ENCODE data around the gene GPRC5C. TPM values are rescaled to one million over a fixed set of nuclear protein-coding genes. Genes with fewer than 3 reads are reported as not detected.

The GPRC5C gene
- total RNA-seq, 1 donor from 2014 or later: 58.2 TPM

GRCh38 chr17:74393346-74393942 is 38.4 kb upstream of the GPRC5C start:
- no peak overlapping the region for H3K27ac ChIP-seq
- no peaks in the 10 kb centered on the region for H3K9me3 ChIP-seq
- no peaks in the 10 kb centered on the region for H3K4me1 ChIP-seq
- DNase-seq (no peak), ATAC-seq (no peak)
- TF ChIP-seq CTCF (IDR thresholded peaks at IDR 0.05): no peak
- no peak overlapping the region for H3K4me3 ChIP-seq
- no peaks in the 10 kb centered on the region for H3K36me3 ChIP-seq
- no peaks in the 10 kb centered on the region for H3K27me3 ChIP-seq (ENCODE audit: low read depth)
- intact Hi-C loops (cut with DNase I): no loop called here

GRCh38 chr17:74394275-74394950 is 37.5 kb upstream of the GPRC5C start:
- Histone ChIP-seq H3K9me3 (no peaks in the 10 kb centered on the region), H3K4me3 (no peak overlapping the region), H3K27me3 (ENCODE audit: low read depth) (no peaks in the 10 kb centered on the region), H3K36me3 (no peaks in the 10 kb centered on the region), H3K4me1 (no peaks in the 10 kb centered on the region), H3K27ac (no peak overlapping the region)
- no peak for TF ChIP-seq CTCF (IDR thresholded peaks at IDR 0.05)
- ATAC-seq: no peak
- intact Hi-C loops (cut with DNase I): no loop called here
- DNase-seq: no peak

- ATAC-seq: no peak
- Histone ChIP-seq H3K27me3 (ENCODE audit: low read depth) (no peaks in the 10 kb centered on the region), H3K9me3 (no peaks in the 10 kb centered on the region), H3K36me3 (no peaks in the 10 kb centered on the region), H3K4me1 (no peaks in the 10 kb centered on the region), H3K27ac (no peak overlapping the region), H3K4me3 (no peak overlapping the region)
- TF ChIP-seq CTCF (IDR thresholded peaks at IDR 0.05): no peak
- DNase-seq: no peak
- intact Hi-C loops (cut with DNase I): no loop called here
These were observed 36.9 kb upstream of the GPRC5C start for GRCh38 chr17:74394977-74395376.

GRCh38 chr17:74396567-74396966 is 35.3 kb upstream of the GPRC5C start:
- DNase-seq: no peak
- Histone ChIP-seq H3K27ac (no peak overlapping the region), H3K4me3 (no peak overlapping the region), H3K9me3 (no peaks in the 10 kb centered on the region), H3K27me3 (ENCODE audit: low read depth) (no peaks in the 10 kb centered on the region), H3K4me1 (no peaks in the 10 kb centered on the region), H3K36me3 (no peaks in the 10 kb centered on the region)
- intact Hi-C loops (cut with DNase I): no loop called here
- no peak for TF ChIP-seq CTCF (IDR thresholded peaks at IDR 0.05)
- ATAC-seq: no peak

GRCh38 chr17:74402048-74402447 is 29.8 kb upstream of the GPRC5C start:
- ATAC-seq (no peak), DNase-seq (no peak)
- no peak for TF ChIP-seq CTCF (IDR thresholded peaks at IDR 0.05)
- no peaks in the 10 kb centered on the region for H3K36me3 ChIP-seq
- H3K27me3 ChIP-seq (ENCODE audit: low read depth): no peaks in the 10 kb centered on the region
- no peaks in the 10 kb centered on the region for H3K9me3 ChIP-seq
- H3K27ac ChIP-seq: no peak overlapping the region
- intact Hi-C loops (cut with DNase I): no loop called here
- H3K4me1 ChIP-seq: no peaks in the 10 kb centered on the region
- no peak overlapping the region for H3K4me3 ChIP-seq
